A549 (cell line): ENCODE results near the gene MAD1L1. TPM values are rescaled to one million over a fixed set of nuclear protein-coding genes. Genes with fewer than 3 reads are reported as not detected.
A peak's percentile ranks its signal among the peaks of the same experiment; 100 is the strongest.

Experiments used
- ATAC-seq, 2 experiments: fragments of 200-7000 bp in 1 of 2; fragments of >200 bp in 1 of 2; cut with Nextera tagmentation in 1 of 2; cut with Tn5 transposase in 1 of 2; 3 replicates each; pipeline versions ENCODE4 v1.8.0 to v1.9.1; 2018 to 2020; ENCODE audit warnings: mild to moderate bottlenecking in 1 of 2, moderate library complexity in 1 of 2
- CTCF ChIA-PET: fragments of 300-600 bp; sonication (Branson Sonifier 250); formaldehyde crosslinking; extraction: SDS; loops from one replicate; lab custom pipeline; 2021; ENCODE audit warnings: antibody characterized with exemption, inconsistent platforms; lab: Yijun Ruan, JAX
- POLR2A ChIA-PET: fragments of 350-600 bp; formaldehyde crosslinking; extraction: SDS; loops from one replicate; lab custom pipeline; 2021; ENCODE audit warnings: antibody characterized with exemption, inconsistent platforms; lab: Yijun Ruan, JAX
- DNase-seq, 2 experiments: peaks; one replicate each; pipeline versions ENCODE4 v3.0.0 to v3.0.0-alpha.2; 2011 to 2016; ENCODE audit warnings: low read depth in 1 of 2, low spot score in 1 of 2
- FAIRE-seq: peaks from 2 replicates; lab custom pipeline; 2011; peaks lifted over from hg19 to GRCh38; lab: Jason Lieb, UNC
- H3K27ac ChIP-seq, 2 experiments: fragments of >200 bp; sonication (Bioruptor Twin); formaldehyde crosslinking; 3 replicates each; pipeline ENCODE4 v1.5.1; 2016 to 2017
- H3K4me1 ChIP-seq: fragments of >200 bp; sonication (Bioruptor Twin); formaldehyde crosslinking; 3 replicates; pipeline ENCODE4 v1.6.1; 2016
- H3K4me2 ChIP-seq: fragments of >200 bp; sonication (Bioruptor Twin); formaldehyde crosslinking; 3 replicates; pipeline ENCODE4 v1.6.1; 2016
- H3K4me3 ChIP-seq: fragments of >200 bp; sonication (Bioruptor Twin); formaldehyde crosslinking; 3 replicates; pipeline ENCODE4 v1.5.1; 2016
- H3K9me3 ChIP-seq: fragments of >200 bp; sonication (Bioruptor Twin); formaldehyde crosslinking; 3 replicates; pipeline ENCODE4 v1.6.1; 2016
- ATOH8 ChIP-seq: fragments of 250-450 bp; sonication (Bioruptor Pico); IDR thresholded peaks from 2 replicates; pipeline ENCODE4 v1.5.0; 2020; ENCODE audit warnings: low read depth, mild to moderate bottlenecking, moderate library complexity
- BHLHE40 ChIP-seq: IDR thresholded peaks from 2 replicates; pipeline ENCODE4 v1.6.1; 2012; ENCODE audit warnings: low read depth, low read length, inconsistent platforms
- CBX2 ChIP-seq: fragments of 200-600 bp; sonication (generic); IDR thresholded peaks from 2 replicates; pipeline ENCODE4 v1.6.1; 2016; ENCODE audit warnings: low read depth, mild to moderate bottlenecking, borderline replicate concordance
- EHF ChIP-seq: fragments of 250-450 bp; sonication (Bioruptor Pico); IDR thresholded peaks from 2 replicates; pipeline ENCODE4 v1.5.0; 2020; ENCODE audit warnings: mild to moderate bottlenecking
- FOSL2 ChIP-seq, 2 experiments: fragments of 450-650 bp in 1 of 2; fragments of >200 bp in 1 of 2; sonication (Bioruptor Twin) in 1 of 2; formaldehyde crosslinking; IDR thresholded peaks; 2 replicates each; pipeline versions ENCODE4 v1.5.0 to v1.6.1; 2016 to 2020; ENCODE audit warnings: mild to moderate bottlenecking in 1 of 2, moderate library complexity in 1 of 2
- HES2 ChIP-seq: fragments of >200 bp; sonication (Bioruptor Twin); formaldehyde crosslinking; IDR thresholded peaks from 2 replicates; pipeline ENCODE4 v1.6.1; 2016
- HEYL ChIP-seq: fragments of 250-450 bp; sonication (Bioruptor Pico); IDR thresholded peaks from 2 replicates; pipeline ENCODE4 v1.8.0; 2021; ENCODE audit warnings: mild to moderate bottlenecking, moderate library complexity
- HOXB5 ChIP-seq: fragments of 250-450 bp; sonication (Bioruptor Pico); IDR thresholded peaks from 2 replicates; pipeline ENCODE4 v1.5.0; 2020; ENCODE audit warnings: mild to moderate bottlenecking, moderate library complexity
- JUNB ChIP-seq: fragments of >200 bp; sonication (Bioruptor Twin); formaldehyde crosslinking; IDR thresholded peaks from 2 replicates; pipeline ENCODE4 v1.6.1; 2016
- KDM5A ChIP-seq: fragments of 200-600 bp; sonication (generic); IDR thresholded peaks from 2 replicates; pipeline ENCODE4 v1.6.1; 2016; ENCODE audit warnings: antibody characterized with exemption, mild to moderate bottlenecking
- MYC ChIP-seq: IDR thresholded peaks from 2 replicates; pipeline ENCODE4 v1.6.1; 2012; ENCODE audit warnings: mild to moderate bottlenecking, inconsistent platforms, low read length, improper control_type of control experiment, borderline replicate concordance
- NFE2L2 ChIP-seq: fragments of 150-350 bp; conservative IDR thresholded peaks from 2 replicates; pipeline ENCODE4 v1.6.1; 2014; ENCODE audit warnings: low read length
- POLR2AphosphoS2 ChIP-seq: conservative IDR thresholded peaks from 2 replicates; pipeline ENCODE4 v1.6.1; 2012; ENCODE audit warnings: low read length, improper control_type of control experiment, inconsistent platforms
- RCOR1 ChIP-seq: fragments of 150-350 bp; IDR thresholded peaks from 2 replicates; pipeline ENCODE4 v1.6.1; 2014; ENCODE audit warnings: antibody characterized with exemption, low read length, low read depth
- REST ChIP-seq: fragments of 200-600 bp; sonication (generic); IDR thresholded peaks from 2 replicates; pipeline ENCODE4 v1.6.1; 2016; ENCODE audit warnings: antibody characterized with exemption, mild to moderate bottlenecking, moderate library complexity
- USF2 ChIP-seq: fragments of 450-650 bp; IDR thresholded peaks from 2 replicates; pipeline ENCODE4 v1.6.1; 2014; ENCODE audit warnings: antibody characterized with exemption
- ZC3H11A ChIP-seq: fragments of 450-650 bp; IDR thresholded peaks from 2 replicates; pipeline ENCODE4 v1.6.1; 2014; ENCODE audit warnings: antibody characterized with exemption, mild to moderate bottlenecking
- ZFP36 ChIP-seq: fragments of 450-650 bp; IDR thresholded peaks from 2 replicates; pipeline ENCODE4 v1.6.1; 2014; ENCODE audit warnings: borderline replicate concordance; ENCODE audit not compliant: partially characterized antibody
- WGBS: methylation state at CpG from one replicate; pipeline ENCODE4 v1.1.6; 2017; ENCODE audit errors: missing lambda C conversion rate; 5-methylcytosine and 5-hydroxymethylcytosine counted together
- polyA plus RNA-seq, 4 experiments: library from polyadenylated mRNA; depleted of rRNA in 3 of 4; stranded (reverse); fragments of >200 nt; fragmentation: RNase III in 1 of 4; extraction: RNeasy Plus Mini Kit Qiagen cat#74134 plus additional on column Dnase treatment in 1 of 4; gene quantifications; 2 replicates in 3 of 4; 3 replicates in 1 of 4; pipeline ENCODE4 v1.2.3, GENCODE V29; 2011 to 2017

MAD1L1 gene
- polyA plus RNA-seq, 2 of the 4 experiments (the other 2 are of a cell fraction): 13.6 to 16.6 TPM

GRCh38 chr7:2170576-2171521, 61.9 kb downstream of the MAD1L1 start:
- H3K4me3 ChIP-seq: no peak overlapping the region
- DNase-seq (no peak), FAIRE-seq (no peak), ATAC-seq (peak in 1 of 2 experiments; percentile 43; a peak in 2 of 6 replicates)
- no peaks in the 10 kb centered on the region for H3K9me3 ChIP-seq
- H3K4me1 ChIP-seq: peaks cover 20% of the 10 kb centered on the region
- CTCF ChIA-PET: interaction anchor here (1.6 kb wide), 1 partner anchor 67 kb away, joined by 7 read pairs; no protein-coding TSS in a partner anchor
- H3K27ac ChIP-seq: no peak overlapping the region; a peak in 1 of 6 replicates
- POLR2A ChIA-PET: no interaction called here
- WGBS: 92% methylated on average over 26 of the region's 26 CpGs
- no peak for TF ChIP-seq KDM5A
- TF ChIP-seq ZC3H11A: no peak
- TF ChIP-seq NFE2L2: no peak
- no peak for TF ChIP-seq JUNB
- no peak for TF ChIP-seq HOXB5 (CRISPR knock-in tag)
- TF ChIP-seq REST: no peak
- no peak for TF ChIP-seq USF2
- TF ChIP-seq RCOR1: no peak
- TF ChIP-seq FOSL2 (IDR thresholded peaks at IDR 0.05): no peak
- no peak for TF ChIP-seq FOSL2 (CRISPR knock-in tag; IDR thresholded peaks at IDR 0.05)
- no peak overlapping the region for H3K4me2 ChIP-seq

- WGBS: 89% methylated on average over 17 of the region's 17 CpGs
- Histone ChIP-seq H3K4me1 (peaks cover 14% of the 10 kb centered on the region), H3K27ac (peak overlapping the region in 1 of 2 experiments; percentile 45; a peak in 2 of 6 replicates), H3K4me2 (no peak overlapping the region), H3K4me3 (no peak overlapping the region), H3K9me3 (no peaks in the 10 kb centered on the region)
- FAIRE-seq (no peak), ATAC-seq (no peak), DNase-seq (no peak)
- TF ChIP-seq ATOH8 (CRISPR knock-in tag): no peak
- no peak for TF ChIP-seq HEYL (CRISPR knock-in tag)
- no peak for TF ChIP-seq BHLHE40
- no peak for TF ChIP-seq POLR2AphosphoS2
- TF ChIP-seq MYC: no peak
- no peak for TF ChIP-seq CBX2
- TF ChIP-seq ZFP36: no peak
- TF ChIP-seq HES2: no peak
- no peak for TF ChIP-seq EHF
- TF ChIP-seq REST: no peak
- CTCF ChIA-PET: interaction anchor here (0.8 kb wide), 1 partner anchor 595 kb away, joined by 3 read pairs; no protein-coding TSS in a partner anchor
- POLR2A ChIA-PET: no interaction called here
Measured at GRCh38 chr7:2169923-2170575, 62.7 kb downstream of the MAD1L1 start.
